GM12875 (cell line): ENCODE data around the gene C2orf49.

Source experiments
- H3K4me3 ChIP-seq: one replicate; pipeline ENCODE4 v1.5.1; 2011; ENCODE audit warnings: low read depth, low read length, control low read depth
- CTCF ChIP-seq: IDR thresholded peaks from 2 replicates; pipeline ENCODE4 v1.5.1; 2011; ENCODE audit warnings: low read depth, mild to moderate bottlenecking, control low read depth, inconsistent platforms, low read length, moderate library complexity, borderline replicate concordance; ENCODE audit not compliant: insufficient read depth

Gene C2orf49

GRCh38 chr2:105371156-105371555, 33.8 kb downstream of the C2orf49 start:
- no peak for TF ChIP-seq CTCF
- H3K4me3 ChIP-seq = no peak overlapping the region

- TF ChIP-seq CTCF = no peak
- no peak overlapping the region for H3K4me3 ChIP-seq
These were observed 34.5 kb downstream of the C2orf49 start for GRCh38 chr2:105371810-105372209.

- no peak overlapping the region for H3K4me3 ChIP-seq
- no peak for TF ChIP-seq CTCF
These were observed 36.0 kb downstream of the C2orf49 start for GRCh38 chr2:105373344-105373781.

GRCh38 chr2:105373895-105374401, 36.6 kb downstream of the C2orf49 start:
- no peak for TF ChIP-seq CTCF
- H3K4me3 ChIP-seq = no peak overlapping the region

- H3K4me3 ChIP-seq = no peak overlapping the region
- no peak for TF ChIP-seq CTCF
These were observed 37.7 kb downstream of the C2orf49 start for GRCh38 chr2:105375001-105375561.

- no peak overlapping the region for H3K4me3 ChIP-seq
- TF ChIP-seq CTCF = no peak
These were observed 38.7 kb downstream of the C2orf49 start for GRCh38 chr2:105376010-105376409.

GRCh38 chr2:105376789-105377240, 39.5 kb downstream of the C2orf49 start:
- no peak for TF ChIP-seq CTCF
- no peak overlapping the region for H3K4me3 ChIP-seq
